SK-N-SH treated with all-trans-retinoic acid at 6 μM for 48 hours (cell line): ENCODE data around the gene IGF1.

ENCODE experiments used
- ATAC-seq: fragments of 200-7000 bp; cut with Tn5 transposase; 3 replicates; pipeline ENCODE4 v1.9.1; 2020; ENCODE audit warnings: mild to moderate bottlenecking, moderate library complexity
- BACH2 ChIP-seq: fragments of 250-450 bp; sonication (Bioruptor Pico); IDR thresholded peaks from 2 replicates; pipeline ENCODE4 v1.9.0; 2021; ENCODE audit warnings: mild to moderate bottlenecking, borderline replicate concordance
- CREB5 ChIP-seq: fragments of 250-450 bp; sonication (Bioruptor Pico); IDR thresholded peaks from 2 replicates; pipeline ENCODE4 v1.5.1; 2020; ENCODE audit warnings: low read depth, mild to moderate bottlenecking, moderate library complexity
- CSDC2 ChIP-seq: fragments of 250-450 bp; sonication (Bioruptor Pico); IDR thresholded peaks from 2 replicates; pipeline ENCODE4 v1.5.0; 2020; ENCODE audit warnings: mild to moderate bottlenecking, moderate library complexity
- CSRNP3 ChIP-seq: fragments of 250-450 bp; sonication (Bioruptor Pico); IDR thresholded peaks from 2 replicates; pipeline ENCODE4 v1.5.1; 2021; ENCODE audit warnings: mild to moderate bottlenecking, moderate library complexity
- ESRRG ChIP-seq: fragments of 250-450 bp; sonication (Bioruptor Pico); IDR thresholded peaks from 2 replicates; pipeline ENCODE4 v1.6.1; 2021; ENCODE audit warnings: mild to moderate bottlenecking
- GLIS3 ChIP-seq: fragments of 250-450 bp; sonication (Bioruptor Pico); IDR thresholded peaks from 2 replicates; pipeline ENCODE4 v1.5.0; 2020; ENCODE audit warnings: mild to moderate bottlenecking, moderate library complexity
- ISL1 ChIP-seq: fragments of 250-450 bp; sonication (Bioruptor Pico); IDR thresholded peaks from 2 replicates; pipeline ENCODE4 v2.1.2; 2022; ENCODE audit warnings: mild to moderate bottlenecking, moderate library complexity
- PATZ1 ChIP-seq: fragments of 250-450 bp; sonication (Bioruptor Pico); IDR thresholded peaks from 2 replicates; pipeline ENCODE4 v1.8.0; 2020; ENCODE audit warnings: mild to moderate bottlenecking, moderate library complexity, borderline replicate concordance
- POU6F1 ChIP-seq: fragments of 250-450 bp; sonication (Bioruptor Pico); IDR thresholded peaks from 2 replicates; pipeline ENCODE4 v1.8.0; 2021; ENCODE audit warnings: low read depth, mild to moderate bottlenecking, moderate library complexity, borderline replicate concordance
- PPARA ChIP-seq: fragments of 250-450 bp; sonication (Bioruptor Pico); IDR thresholded peaks from 2 replicates; pipeline ENCODE4 v1.5.0; 2020; ENCODE audit warnings: mild to moderate bottlenecking, borderline replicate concordance
- RARB ChIP-seq: fragments of 250-450 bp; sonication (Bioruptor Pico); IDR thresholded peaks from 2 replicates; pipeline ENCODE4 v1.8.0; 2021; ENCODE audit warnings: mild to moderate bottlenecking, moderate library complexity
- TCF4 ChIP-seq: fragments of 250-450 bp; sonication (Bioruptor Pico); IDR thresholded peaks from 2 replicates; pipeline ENCODE4 v1.8.0; 2021; ENCODE audit warnings: mild to moderate bottlenecking, moderate library complexity, borderline replicate concordance
- TOX ChIP-seq: fragments of 250-450 bp; sonication (Bioruptor Pico); IDR thresholded peaks from 2 replicates; pipeline ENCODE4 v1.8.0; 2021; ENCODE audit warnings: mild to moderate bottlenecking, moderate library complexity, borderline replicate concordance
- TSHZ2 ChIP-seq: fragments of 250-450 bp; sonication (Bioruptor Pico); IDR thresholded peaks from 2 replicates; pipeline ENCODE4 v1.5.0; 2020; ENCODE audit warnings: mild to moderate bottlenecking, moderate library complexity
- ZFP3 ChIP-seq: fragments of 250-450 bp; sonication (Bioruptor Pico); IDR thresholded peaks from 2 replicates; pipeline ENCODE4 v1.5.0; 2020; ENCODE audit warnings: mild to moderate bottlenecking, moderate library complexity
- ZFP30 ChIP-seq: fragments of 450-650 bp; formaldehyde crosslinking; IDR thresholded peaks from 2 replicates; pipeline ENCODE4 v1.5.0; 2022; ENCODE audit warnings: mild to moderate bottlenecking, moderate library complexity
- ZNF565 ChIP-seq: fragments of 450-650 bp; formaldehyde crosslinking; conservative IDR thresholded peaks from 2 replicates; pipeline ENCODE4 v1.5.0; 2020; ENCODE audit warnings: low read depth, mild to moderate bottlenecking, moderate library complexity
- ZNF70 ChIP-seq: fragments of 450-650 bp; formaldehyde crosslinking; IDR thresholded peaks from 2 replicates; pipeline ENCODE4 v1.5.0; 2020; ENCODE audit warnings: mild to moderate bottlenecking, moderate library complexity
- ZNF8 ChIP-seq: fragments of 450-650 bp; formaldehyde crosslinking; IDR thresholded peaks from 2 replicates; pipeline ENCODE4 v1.5.0; 2020; ENCODE audit warnings: mild to moderate bottlenecking, moderate library complexity

Gene IGF1

GRCh38 chr12:102351322-102351721 lies 129.0 kb downstream of the IGF1 start (continued):
- no peak for TF ChIP-seq CSRNP3
- TF ChIP-seq ESRRG (CRISPR knock-in tag): no peak

- no peak for ATAC-seq
- TF ChIP-seq TSHZ2 (CRISPR knock-in tag): no peak
- no peak for TF ChIP-seq ZFP30 (CRISPR knock-in tag)
- TF ChIP-seq TOX (CRISPR knock-in tag): no peak
- no peak for TF ChIP-seq ZFP3 (CRISPR knock-in tag)
- no peak for TF ChIP-seq GLIS3 (CRISPR knock-in tag)
- no peak for TF ChIP-seq CREB5 (CRISPR knock-in tag)
- no peak for TF ChIP-seq ESRRG (CRISPR knock-in tag)
- no peak for TF ChIP-seq RARB (CRISPR knock-in tag)
- TF ChIP-seq ZNF8 (CRISPR knock-in tag): no peak
- no peak for TF ChIP-seq PPARA
- no peak for TF ChIP-seq ZNF565 (CRISPR knock-in tag)
- TF ChIP-seq ISL1 (CRISPR knock-in tag): no peak
- TF ChIP-seq CSRNP3: no peak
- TF ChIP-seq BACH2 (CRISPR knock-in tag): no peak
- TF ChIP-seq, all 23 proteins: peak for 0
These were observed 130.3 kb downstream of the IGF1 start for GRCh38 chr12:102350070-102350469.

- TF ChIP-seq ZFP30 (CRISPR knock-in tag) (no peak), PATZ1 (CRISPR knock-in tag) (no peak), TCF4 (CRISPR knock-in tag) (no peak), TOX (CRISPR knock-in tag) (no peak), BACH2 (CRISPR knock-in tag) (no peak), POU6F1 (no peak), ZNF70 (CRISPR knock-in tag) (no peak), CSRNP3 (no peak), ISL1 (CRISPR knock-in tag) (no peak), CSDC2 (CRISPR knock-in tag) (no peak), ZNF565 (CRISPR knock-in tag) (no peak)
- ATAC-seq: no peak
These were observed 131.3 kb downstream of the IGF1 start for GRCh38 chr12:102349079-102349478.
